HCT116 (cell line): ENCODE measurements around the gene CHCHD10. TPM values are rescaled to one million over a fixed set of nuclear protein-coding genes. Genes with fewer than 3 reads are reported as not detected.

Experiments used
- ATAC-seq: fragments of 200-7000 bp; cut with Tn5 transposase; 2 replicates; pipeline ENCODE4 v1.9.1; 2020; ENCODE audit warnings: mild to moderate bottlenecking, moderate library complexity
- BruUV-seq: library from RNA; stranded (reverse); fragments of 400-500 nt; replicated peaks from 2 replicates; lab custom pipeline; 2021; lab: Mats Ljungman, UMichigan
- CTCF ChIA-PET: fragments of 300-600 bp; sonication (Branson Sonifier 250); formaldehyde crosslinking; loops from one replicate; lab custom pipeline; 2021; ENCODE audit warnings: antibody characterized with exemption; lab: Charles Lee
- POLR2A ChIA-PET: fragments of 300-600, 350-600 bp; sonication (Branson Sonifier 250); formaldehyde crosslinking; loops from one replicate; lab custom pipeline; 2021; ENCODE audit warnings: antibody characterized with exemption; lab: Charles Lee
- RAD21 ChIA-PET, 2 experiments: fragments of 300-600 bp; sonication (Branson Sonifier 250); formaldehyde crosslinking; loops; one replicate each; lab custom pipeline; 2023; ENCODE audit warnings: low total read pairs in 2 of 2; ENCODE audit not compliant: uncharacterized antibody in 2 of 2, unreplicated experiment in 2 of 2, low non-redundant PET in 1 of 2; lab: Charles Lee
- DNase-seq: peaks from one replicate; pipeline ENCODE4 v3.0.0-alpha.2; 2010; ENCODE audit warnings: low read depth, low spot score
- H2AFZ ChIP-seq: fragments of 200-600 bp; shearing (Covaris generic), sonication (generic); 2 replicates; pipeline ENCODE4 v1.6.1; 2017; ENCODE audit warnings: low read depth, mixed run types, mixed read lengths, antibody characterized with exemption, low read length; ENCODE audit not compliant: poor library complexity, severe bottlenecking
- H3K27ac ChIP-seq: 2 replicates; pipeline ENCODE4 v1.5.1; 2012; ENCODE audit warnings: low read depth, low read length
- H3K27me3 ChIP-seq: fragments of 200-600 bp; sonication (generic); 2 replicates; pipeline ENCODE4 v1.6.1; 2016; ENCODE audit warnings: mixed run types, low read length, mixed read lengths; ENCODE audit not compliant: insufficient read depth
- H3K36me3 ChIP-seq, 2 experiments: fragments of 200-500 bp in 1 of 2; fragments of 200-600 bp in 1 of 2; sonication (Bioruptor generic) in 1 of 2; sonication (generic) in 1 of 2; 2 replicates each; pipeline versions ENCODE4 v1.5.1 to v1.6.1; 2014 to 2016; ENCODE audit warnings: low read length in 2 of 2, inconsistent platforms in 1 of 2, mixed read lengths in 1 of 2, mixed run types in 1 of 2; ENCODE audit not compliant: insufficient read depth in 2 of 2, control insufficient read depth in 1 of 2
- H3K4me1 ChIP-seq, 2 experiments: fragments of 200-600 bp in 1 of 2; sonication (generic) in 1 of 2; 2 replicates each; pipeline versions ENCODE4 v1.5.1 to v1.6.1; 2012 to 2017; ENCODE audit warnings: low read length in 2 of 2, inconsistent platforms in 1 of 2, mild to moderate bottlenecking in 1 of 2, mixed read lengths in 1 of 2, mixed run types in 1 of 2, moderate library complexity in 1 of 2; ENCODE audit not compliant: insufficient read depth in 2 of 2, control insufficient read depth in 1 of 2
- H3K4me2 ChIP-seq: fragments of 200-600 bp; sonication (generic); 2 replicates; pipeline ENCODE4 v1.6.1; 2017; ENCODE audit warnings: mixed run types, low read length, mixed read lengths
- H3K4me3 ChIP-seq, 2 experiments: fragments of 200-600 bp in 1 of 2; sonication (generic) in 1 of 2; replicated peaks in 1 of 2; 2 replicates each; pipeline ENCODE4 v1.5.1; 2011 to 2016; ENCODE audit warnings: low read length in 2 of 2, control low read depth in 1 of 2, low read depth in 1 of 2, mild to moderate bottlenecking in 1 of 2, mixed read lengths in 1 of 2, mixed run types in 1 of 2
- H3K79me2 ChIP-seq: fragments of 200-600 bp; sonication (generic); 2 replicates; pipeline ENCODE4 v1.6.1; 2017; ENCODE audit warnings: mild to moderate bottlenecking, mixed run types, low read length, moderate library complexity, mixed read lengths; ENCODE audit not compliant: insufficient read depth
- H3K9ac ChIP-seq: fragments of 200-600 bp; sonication (generic); 2 replicates; pipeline ENCODE4 v1.6.1; 2016; ENCODE audit warnings: low read length, mixed read lengths
- H3K9me2 ChIP-seq: fragments of 200-600 bp; sonication (generic), shearing (Covaris generic); 2 replicates; pipeline ENCODE4 v1.6.1; 2017; ENCODE audit warnings: mixed run types, mild to moderate bottlenecking, moderate library complexity; ENCODE audit not compliant: insufficient read depth
- H3K9me3 ChIP-seq, 2 experiments: fragments of 200-500 bp in 1 of 2; fragments of 200-600 bp in 1 of 2; sonication (Bioruptor generic) in 1 of 2; sonication (generic) in 1 of 2; 2 replicates each; pipeline ENCODE4 v1.6.1; 2014 to 2017; ENCODE audit warnings: low read length in 2 of 2, mixed read lengths in 2 of 2, inconsistent platforms in 1 of 2, low read depth in 1 of 2, mild to moderate bottlenecking in 1 of 2, mixed run types in 1 of 2, moderate library complexity in 1 of 2; ENCODE audit not compliant: control insufficient read depth in 1 of 2, insufficient read depth in 1 of 2
- H4K20me1 ChIP-seq: fragments of 200-600 bp; sonication (generic), shearing (Covaris generic); 2 replicates; pipeline ENCODE4 v1.6.1; 2017; ENCODE audit warnings: mixed run types, mild to moderate bottlenecking, moderate library complexity; ENCODE audit not compliant: insufficient read depth
- ATF3 ChIP-seq: IDR thresholded peaks from 2 replicates; pipeline ENCODE4 v1.6.1; 2012
- CEBPB ChIP-seq: IDR thresholded peaks from 2 replicates; pipeline ENCODE4 v1.6.1; 2012; ENCODE audit warnings: low read depth
- CTCF ChIP-seq, 3 experiments: fragments of 200-600 bp in 1 of 3; sonication (generic) in 1 of 3; IDR thresholded peaks in 2 of 3; conservative IDR thresholded peaks in 1 of 3; 2 replicates each; pipeline ENCODE4 v1.5.1; 2012 to 2017; ENCODE audit warnings: low read depth in 2 of 3, low read length in 2 of 3, antibody characterized with exemption in 1 of 3, borderline replicate concordance in 1 of 3, control low read depth in 1 of 3, mild to moderate bottlenecking in 1 of 3, mixed read lengths in 1 of 3, mixed run types in 1 of 3, moderate library complexity in 1 of 3; ENCODE audit not compliant: insufficient read depth in 1 of 3
- EZH2phosphoT487 ChIP-seq: fragments of 200-600 bp; IDR thresholded peaks from 2 replicates; pipeline ENCODE4 v1.6.1; 2018; ENCODE audit warnings: antibody characterized with exemption, borderline replicate concordance
- FOSL1 ChIP-seq: IDR thresholded peaks from 2 replicates; pipeline ENCODE4 v1.6.1; 2012; ENCODE audit warnings: low read depth
- POLR2A ChIP-seq: IDR thresholded peaks from 2 replicates; pipeline ENCODE4 v1.7.0; 2011; ENCODE audit warnings: borderline replicate concordance; ENCODE audit not compliant: insufficient read depth, insufficient read length; ENCODE audit errors: extremely low read depth
- POLR2AphosphoS5 ChIP-seq: IDR thresholded peaks from 2 replicates; pipeline ENCODE4 v1.6.1; 2011; ENCODE audit warnings: mild to moderate bottlenecking, low read depth, low read length, moderate library complexity
- RAD21 ChIP-seq: IDR thresholded peaks from 2 replicates; pipeline ENCODE4 v1.6.1; 2012; ENCODE audit warnings: low read depth, mild to moderate bottlenecking
- TCF7L2 ChIP-seq: IDR thresholded peaks from 2 replicates; pipeline ENCODE4 v1.7.0; 2011; ENCODE audit warnings: borderline replicate concordance, inconsistent platforms; ENCODE audit not compliant: insufficient read depth, insufficient read length; ENCODE audit errors: extremely low read depth
- YY1 ChIP-seq: IDR thresholded peaks from 2 replicates; pipeline ENCODE4 v1.6.1; 2011; ENCODE audit warnings: low read length, low read depth, moderate library complexity, mild to moderate bottlenecking; ENCODE audit not compliant: insufficient replicate concordance; ENCODE audit errors: extremely low read depth
- ZBTB33 ChIP-seq: IDR thresholded peaks from 2 replicates; pipeline ENCODE4 v1.6.1; 2011; ENCODE audit warnings: mild to moderate bottlenecking, low read length, moderate library complexity; ENCODE audit not compliant: insufficient replicate concordance; ENCODE audit errors: extremely low read depth
- ZNF274 ChIP-seq: fragments of 200-500 bp; sonication (Bioruptor generic); IDR thresholded peaks from 2 replicates; pipeline ENCODE4 v1.6.1; 2014; ENCODE audit warnings: mild to moderate bottlenecking, low read depth, low read length, inconsistent platforms
- intact Hi-C: fragments of 100-400 bp; cut with micrococcal nuclease; formaldehyde crosslinking; loops from 2 replicates; pipeline ENCODE4 v1.10.0; 2022
- total RNA-seq: library from RNA; stranded (reverse); gene quantifications from one replicate; pipeline ENCODE4 v1.2.1, GENCODE V29; 2021; ENCODE audit not compliant: unreplicated experiment

Gene CHCHD10
- total RNA-seq, 1 experiment from 2014 or later: 279 TPM

- no peak for TF ChIP-seq TCF7L2
- no peak for TF ChIP-seq YY1
- no peak for TF ChIP-seq CTCF (IDR thresholded peaks at IDR 0.05 in 2 of 3, conservative IDR thresholded peaks at IDR 0.05 in 1 of 3; ENCODE audit: borderline replicate concordance in 1 of 3, insufficient read depth in 1 of 3, low read depth in 2 of 3, low read length in 2 of 3)
Observed at GRCh38 chr22:23781065-23781464, 13.3 kb upstream of the CHCHD10 start (continued).

- ATAC-seq: no peak
- H3K9me3 ChIP-seq: no peaks in the 10 kb centered on the region
- ChIA-PET POLR2A (no interaction called here), CTCF (no interaction called here), RAD21 (no interaction called here)
- no peak overlapping the region for H3K27ac ChIP-seq
- TF ChIP-seq POLR2AphosphoS5: no peak
- no peak for TF ChIP-seq FOSL1
- TF ChIP-seq EZH2phosphoT487: no peak
- TF ChIP-seq ZNF274: no peak
- TF ChIP-seq ZBTB33: no peak
- no peak for TF ChIP-seq RAD21
- TF ChIP-seq POLR2A: no peak
- no peak for TF ChIP-seq ATF3
- TF ChIP-seq YY1: no peak
- no peak for TF ChIP-seq CEBPB
- TF ChIP-seq CTCF (IDR thresholded peaks at IDR 0.05 in 2 of 3, conservative IDR thresholded peaks at IDR 0.05 in 1 of 3; ENCODE audit: borderline replicate concordance in 1 of 3, insufficient read depth in 1 of 3, low read depth in 2 of 3, low read length in 2 of 3): no peak
- no peak overlapping the region for H3K4me2 ChIP-seq
- H3K9ac ChIP-seq: no peak overlapping the region
- no peaks in the 10 kb centered on the region for H3K9me2 ChIP-seq
- H3K79me2 ChIP-seq: no peaks in the 10 kb centered on the region
- no TSS peak for BruUV-seq
- no peaks in the 10 kb centered on the region for H3K36me3 ChIP-seq
- no peak overlapping the region for H3K4me3 ChIP-seq
- peaks cover 17 to 32% of the 10 kb centered on the region in 2 experiments for H3K4me1 ChIP-seq
- no peaks in the 10 kb centered on the region for H3K27me3 ChIP-seq
- intact Hi-C loops: no loop called here
- no peaks in the 10 kb centered on the region for H4K20me1 ChIP-seq
- no peak overlapping the region for H2AFZ ChIP-seq
- no peak for DNase-seq
Observed at GRCh38 chr22:23780146-23780748, 12.5 kb upstream of the CHCHD10 start.
